IMR-90 (cell line): ENCODE data around the gene RUFY2. TPM values are rescaled to one million over a fixed set of nuclear protein-coding genes. Genes with fewer than 3 reads are reported as not detected.

ENCODE experiments used
- ATAC-seq: fragments of 200-7000 bp; cut with Tn5 transposase; 2 replicates; pipeline ENCODE4 v1.9.1; 2020; ENCODE audit warnings: low read depth, mild to moderate bottlenecking, moderate library complexity
- BruUV-seq: library from RNA; stranded (reverse); fragments of 400-500 nt; replicated peaks from 2 replicates; lab custom pipeline; 2021; lab: Mats Ljungman, UMichigan
- CTCF ChIA-PET: fragments of 300-600 bp; formaldehyde crosslinking; extraction: SDS; loops from one replicate; lab custom pipeline; 2021; ENCODE audit warnings: antibody characterized with exemption; lab: Yijun Ruan, JAX
- POLR2A ChIA-PET: fragments of 300-600 bp; sonication (Branson Sonifier 250); formaldehyde crosslinking; loops from one replicate; lab custom pipeline; 2022; ENCODE audit warnings: antibody characterized with exemption; ENCODE audit not compliant: unreplicated experiment; lab: Charles Lee
- DNase-seq: peaks from one replicate; pipeline ENCODE4 v3.0.0; 2013
- H2AFZ ChIP-seq: replicated peaks from 2 replicates; pipeline ENCODE3; 2013; ENCODE audit warnings: low read length, mild to moderate bottlenecking; ENCODE audit not compliant: poor library complexity
- H2AK5ac ChIP-seq: 2 replicates; pipeline ENCODE4 v1.6.1; 2013; ENCODE audit warnings: low read depth, low read length, inconsistent platforms
- H2AK9ac ChIP-seq: replicated peaks from 2 replicates; pipeline ENCODE3; 2013; ENCODE audit warnings: mild to moderate bottlenecking, low read depth, low read length, moderate library complexity; ENCODE audit not compliant: poor library complexity
- H2BK120ac ChIP-seq: 2 replicates; pipeline ENCODE4 v1.6.1; 2013; ENCODE audit warnings: low read depth, low read length, inconsistent platforms
- H2BK15ac ChIP-seq: 3 replicates; pipeline ENCODE4 v1.6.1; 2013; ENCODE audit warnings: low read depth, low read length, inconsistent platforms
- H2BK20ac ChIP-seq: 2 replicates; pipeline ENCODE4 v1.6.1; 2013; ENCODE audit warnings: low read depth, mild to moderate bottlenecking, inconsistent platforms, low read length, moderate library complexity
- H2BK5ac ChIP-seq: 2 replicates; pipeline ENCODE4 v1.6.1; 2013; ENCODE audit warnings: mild to moderate bottlenecking, low read depth, low read length, inconsistent platforms; ENCODE audit not compliant: poor library complexity, severe bottlenecking
- H3K14ac ChIP-seq: replicated peaks from 2 replicates; pipeline ENCODE4 v1.6.1; 2013; ENCODE audit warnings: low read depth, low read length, inconsistent platforms
- H3K18ac ChIP-seq: 2 replicates; pipeline ENCODE4 v1.6.1; 2013; ENCODE audit warnings: low read depth, low read length, control low read depth
- H3K23ac ChIP-seq: 2 replicates; pipeline ENCODE4 v1.6.1; 2013; ENCODE audit warnings: low read depth, low read length, inconsistent platforms
- H3K27ac ChIP-seq: 2 replicates; pipeline ENCODE4 v1.5.1; 2013; ENCODE audit warnings: mild to moderate bottlenecking, control low read depth, low read length; ENCODE audit not compliant: insufficient read depth
- H3K27me3 ChIP-seq: 2 replicates; pipeline ENCODE4 v1.6.1; 2013; ENCODE audit warnings: low read length; ENCODE audit not compliant: control insufficient read depth, insufficient read depth
- H3K36me3 ChIP-seq: 2 replicates; pipeline ENCODE4 v1.6.1; 2013; ENCODE audit warnings: low read length, mixed read lengths; ENCODE audit not compliant: control insufficient read depth, insufficient read depth
- H3K4ac ChIP-seq: 2 replicates; pipeline ENCODE4 v1.6.1; 2013; ENCODE audit warnings: low read depth, low read length, inconsistent platforms
- H3K4me1 ChIP-seq: 2 replicates; pipeline ENCODE4 v1.6.1; 2013; ENCODE audit warnings: low read length, mixed read lengths; ENCODE audit not compliant: control insufficient read depth, insufficient read depth
- H3K4me2 ChIP-seq: 2 replicates; pipeline ENCODE4 v1.6.1; 2013; ENCODE audit warnings: low read depth, mild to moderate bottlenecking, control low read depth, low read length, moderate library complexity
- H3K4me3 ChIP-seq: 2 replicates; pipeline ENCODE4 v1.5.1; 2013; ENCODE audit warnings: low read depth, mild to moderate bottlenecking, control low read depth, low read length, moderate library complexity; ENCODE audit not compliant: insufficient read depth
- H3K56ac ChIP-seq: 2 replicates; pipeline ENCODE4 v1.6.1; 2013; ENCODE audit warnings: low read length, inconsistent platforms; ENCODE audit not compliant: insufficient read depth; ENCODE audit errors: extremely low read depth
- H3K79me1 ChIP-seq, 2 experiments: 2 replicates each; pipeline ENCODE4 v1.6.1; 2013; ENCODE audit warnings: low read length in 2 of 2, inconsistent platforms in 1 of 2, low read depth in 1 of 2
- H3K9ac ChIP-seq: 2 replicates; pipeline ENCODE4 v1.6.1; 2013; ENCODE audit warnings: low read depth, low read length, control low read depth
- H3K9me1 ChIP-seq: 2 replicates; pipeline ENCODE4 v1.6.1; 2013; ENCODE audit warnings: low read length, inconsistent platforms; ENCODE audit not compliant: insufficient read depth
- H3K9me3 ChIP-seq: 2 replicates; pipeline ENCODE4 v1.6.1; 2013; ENCODE audit warnings: low read length; ENCODE audit not compliant: control insufficient read depth, insufficient read depth
- H4K20me1 ChIP-seq: 2 replicates; pipeline ENCODE4 v1.6.1; 2013; ENCODE audit warnings: low read length, inconsistent platforms; ENCODE audit not compliant: insufficient read depth
- H4K5ac ChIP-seq: 2 replicates; pipeline ENCODE4 v1.6.1; 2013; ENCODE audit warnings: mild to moderate bottlenecking, low read depth, low read length, control low read depth
- H4K8ac ChIP-seq, 2 experiments: 2 replicates each; pipeline ENCODE4 v1.6.1; 2013; ENCODE audit warnings: low read depth in 2 of 2, low read length in 2 of 2, control low read depth in 1 of 2, inconsistent platforms in 1 of 2
- H4K91ac ChIP-seq: 2 replicates; pipeline ENCODE4 v1.6.1; 2013; ENCODE audit warnings: low read depth, low read length, inconsistent platforms; ENCODE audit not compliant: insufficient read depth
- BHLHE40 ChIP-seq: fragments of 150-350 bp; IDR thresholded peaks from 2 replicates; pipeline ENCODE4 v1.6.1; 2016; ENCODE audit warnings: mild to moderate bottlenecking, low read depth, low read length
- CEBPB ChIP-seq: IDR thresholded peaks from 2 replicates; pipeline ENCODE4 v1.6.1; 2012; ENCODE audit warnings: low read depth, low read length, improper control_type of control experiment
- CHD1 ChIP-seq: IDR thresholded peaks from 2 replicates; pipeline ENCODE4 v1.6.1; 2012; ENCODE audit warnings: low read depth, low read length, improper control_type of control experiment
- ELK1 ChIP-seq: fragments of 150-350 bp; IDR thresholded peaks from 2 replicates; pipeline ENCODE4 v1.6.1; 2016; ENCODE audit warnings: low read depth, mild to moderate bottlenecking, low read length, moderate library complexity, borderline replicate concordance
- FOS ChIP-seq: fragments of 150-350 bp; IDR thresholded peaks from 2 replicates; pipeline ENCODE4 v1.6.1; 2016; ENCODE audit warnings: low read depth, low read length
- MAFK ChIP-seq: IDR thresholded peaks from 2 replicates; pipeline ENCODE4 v1.6.1; 2012; ENCODE audit warnings: low read depth, low read length, improper control_type of control experiment
- MAZ ChIP-seq: IDR thresholded peaks from 2 replicates; pipeline ENCODE4 v1.6.1; 2012; ENCODE audit warnings: low read depth, mild to moderate bottlenecking, low read length, improper control_type of control experiment, moderate library complexity, borderline replicate concordance
- MXI1 ChIP-seq: IDR thresholded peaks from 2 replicates; pipeline ENCODE4 v1.6.1; 2012; ENCODE audit warnings: low read depth, mild to moderate bottlenecking, low read length, moderate library complexity, borderline replicate concordance
- NFE2L2 ChIP-seq: fragments of 150-350 bp; IDR thresholded peaks from 2 replicates; pipeline ENCODE4 v1.6.1; 2016; ENCODE audit warnings: low read depth, mild to moderate bottlenecking, low read length
- POLR2A ChIP-seq: IDR thresholded peaks from 2 replicates; pipeline ENCODE4 v1.6.1; 2012; ENCODE audit warnings: mild to moderate bottlenecking, low read depth, low read length
- RAD21 ChIP-seq: IDR thresholded peaks from 2 replicates; pipeline ENCODE4 v1.6.1; 2012; ENCODE audit warnings: low read length, improper control_type of control experiment
- RCOR1 ChIP-seq: IDR thresholded peaks from 2 replicates; pipeline ENCODE4 v1.6.1; 2012; ENCODE audit warnings: mild to moderate bottlenecking, low read length, improper control_type of control experiment; ENCODE audit not compliant: insufficient replicate concordance
- RFX5 ChIP-seq: IDR thresholded peaks from 2 replicates; pipeline ENCODE4 v1.8.0; 2012; ENCODE audit warnings: low read depth, mild to moderate bottlenecking, low read length, moderate library complexity
- SMC3 ChIP-seq: fragments of 150-350 bp; IDR thresholded peaks from 2 replicates; pipeline ENCODE4 v1.6.1; 2016; ENCODE audit warnings: low read depth, mild to moderate bottlenecking, antibody characterized with exemption, low read length, moderate library complexity
- USF2 ChIP-seq: fragments of 150-350 bp; IDR thresholded peaks from 2 replicates; pipeline ENCODE4 v1.6.1; 2017; ENCODE audit warnings: mild to moderate bottlenecking, antibody characterized with exemption, low read length, low read depth
- WGBS, 2 experiments: methylation state at CpG; one replicate each; pipeline versions ENCODE4 v1.1.5 to v1.1.7; 2013; ENCODE audit warnings: missing lambda C conversion rate in 2 of 2; ENCODE audit not compliant: insufficient read length in 1 of 2; ENCODE audit errors: extremely low coverage in 2 of 2; 5-methylcytosine and 5-hydroxymethylcytosine counted together
- dilution Hi-C: fragments of 300-500 bp; cut with HindIII; formaldehyde crosslinking; loops from one replicate; pipeline ENCODE4 v1.14.3; 2018; ENCODE audit warnings: low sequenced_read_pairs; ENCODE audit not compliant: unreplicated experiment
- in situ Hi-C: fragments of 300-500 bp; cut with MboI; formaldehyde crosslinking; loops from 3 replicates; pipeline ENCODE4 v1.14.3; 2019; ENCODE audit warnings: low sequenced_read_pairs, inconsistent platforms, mixed read lengths
- intact Hi-C: fragments of 100-400 bp; cut with micrococcal nuclease; formaldehyde crosslinking; loops from 2 replicates; pipeline ENCODE4 v1.10.0; 2022
- polyA plus RNA-seq, 3 experiments: library from polyadenylated mRNA; depleted of rRNA; stranded (reverse); fragments of >200 nt; gene quantifications; 2 replicates each; pipeline ENCODE4 v1.2.3, GENCODE V29; 2012; ENCODE audit warnings: low replicate concordance in 1 of 3
- total RNA-seq: library from RNA; depleted of rRNA; stranded (reverse); fragments of >200 nt; gene quantifications from 2 replicates; pipeline ENCODE4 v1.2.3, GENCODE V29; 2012
- TF ChIP-seq, protein P1 (sequence below): conservative IDR thresholded peaks from 2 replicates; pipeline ENCODE4 v1.5.1; 2012; ENCODE audit warnings: mild to moderate bottlenecking, low read depth, low read length, improper control_type of control experiment

RUFY2 gene
- total and polyA plus RNA-seq, 2 of the 4 experiments (the other 2 are of a cell fraction): 6.7 to 6.8 TPM

GRCh38 chr10:68440898-68441297 is 33.8 kb upstream of the RUFY2 start:
- no peak overlapping the region for H2AFZ ChIP-seq
- ATAC-seq (no peak), DNase-seq (no peak)
- no peak overlapping the region for H3K9ac ChIP-seq
- H3K14ac ChIP-seq: no peak overlapping the region
- WGBS, 2 experiments: no CpG with 5 or more reads among the region's 3 CpGs
- no peak overlapping the region for H3K56ac ChIP-seq
- H2AK9ac ChIP-seq: no peak overlapping the region
- no peak overlapping the region for H4K91ac ChIP-seq
- H3K9me1 ChIP-seq: no peaks in the 10 kb centered on the region
- no peaks in the 10 kb centered on the region for H4K20me1 ChIP-seq
- H3K4me3 ChIP-seq: no peak overlapping the region
- H3K23ac ChIP-seq: no peak overlapping the region
- no peak overlapping the region for H3K4me2 ChIP-seq
- H3K4me1 ChIP-seq: no peaks in the 10 kb centered on the region
- H2BK20ac ChIP-seq: no peak overlapping the region
- H3K27ac ChIP-seq: no peak overlapping the region
- intact Hi-C loops (no loop called here), dilution Hi-C loops (no loop called here), in situ Hi-C loops (no loop called here)
- H2BK120ac ChIP-seq: no peak overlapping the region
- POLR2A ChIA-PET: no interaction called here
- CTCF ChIA-PET: interaction anchor here (0.9 kb wide), 1 partner anchor 25 kb away, joined by 3 read pairs; no protein-coding TSS in a partner anchor
- no peaks in the 10 kb centered on the region for H3K79me1 ChIP-seq
- no TSS peak for BruUV-seq
- no peaks in the 10 kb centered on the region for H3K9me3 ChIP-seq
- H3K36me3 ChIP-seq: no peaks in the 10 kb centered on the region
- H2AK5ac ChIP-seq: no peak overlapping the region
- no peak for TF ChIP-seq MAZ
- TF ChIP-seq RCOR1: no peak
- no peak for TF ChIP-seq MXI1
- no peak for TF ChIP-seq USF2
- TF ChIP-seq SMC3: no peak
- no peak for TF ChIP-seq CHD1
- TF ChIP-seq, protein P1, sequence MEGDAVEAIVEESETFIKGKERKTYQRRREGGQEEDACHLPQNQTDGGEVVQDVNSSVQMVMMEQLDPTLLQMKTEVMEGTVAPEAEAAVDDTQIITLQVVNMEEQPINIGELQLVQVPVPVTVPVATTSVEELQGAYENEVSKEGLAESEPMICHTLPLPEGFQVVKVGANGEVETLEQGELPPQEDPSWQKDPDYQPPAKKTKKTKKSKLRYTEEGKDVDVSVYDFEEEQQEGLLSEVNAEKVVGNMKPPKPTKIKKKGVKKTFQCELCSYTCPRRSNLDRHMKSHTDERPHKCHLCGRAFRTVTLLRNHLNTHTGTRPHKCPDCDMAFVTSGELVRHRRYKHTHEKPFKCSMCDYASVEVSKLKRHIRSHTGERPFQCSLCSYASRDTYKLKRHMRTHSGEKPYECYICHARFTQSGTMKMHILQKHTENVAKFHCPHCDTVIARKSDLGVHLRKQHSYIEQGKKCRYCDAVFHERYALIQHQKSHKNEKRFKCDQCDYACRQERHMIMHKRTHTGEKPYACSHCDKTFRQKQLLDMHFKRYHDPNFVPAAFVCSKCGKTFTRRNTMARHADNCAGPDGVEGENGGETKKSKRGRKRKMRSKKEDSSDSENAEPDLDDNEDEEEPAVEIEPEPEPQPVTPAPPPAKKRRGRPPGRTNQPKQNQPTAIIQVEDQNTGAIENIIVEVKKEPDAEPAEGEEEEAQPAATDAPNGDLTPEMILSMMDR: no peak
- TF ChIP-seq POLR2A: no peak
- TF ChIP-seq ELK1: no peak
- no peak for TF ChIP-seq BHLHE40
- no peak for TF ChIP-seq RFX5
- no peak for TF ChIP-seq FOS
- TF ChIP-seq NFE2L2: no peak
- no peak for TF ChIP-seq CEBPB
- no peak for TF ChIP-seq MAFK
- no peak for TF ChIP-seq RAD21
- no peak overlapping the region for H3K4ac ChIP-seq
- no peak overlapping the region for H4K5ac ChIP-seq
- no peak overlapping the region for H2BK5ac ChIP-seq
- H3K18ac ChIP-seq: no peak overlapping the region
- H4K8ac ChIP-seq: no peak overlapping the region
- no peaks in the 10 kb centered on the region for H3K27me3 ChIP-seq
- H2BK15ac ChIP-seq: no peak overlapping the region
